H1 (cell line): Measurements from ENCODE around the gene TRIM56. TPM values are rescaled to one million over a fixed set of nuclear protein-coding genes. Genes with fewer than 3 reads are reported as not detected.
A peak's percentile ranks its signal among the peaks of the same experiment; 100 is the strongest.

Experiments
- CTCF ChIA-PET: fragments of 300-600 bp; sonication (Branson Sonifier 250); formaldehyde crosslinking; loops from one replicate; lab custom pipeline; 2021; ENCODE audit not compliant: partially characterized antibody; lab: Charles Lee
- POLR2A ChIA-PET: fragments of 300-600 bp; sonication (Branson Sonifier 250); formaldehyde crosslinking; loops from one replicate; lab custom pipeline; 2021; ENCODE audit warnings: inconsistent platforms; ENCODE audit not compliant: partially characterized antibody; lab: Charles Lee
- DNase-seq, 2 experiments: peaks; one replicate each; pipeline versions ENCODE4 v3.0.0 to v3.0.0-alpha.2; 2010 to 2022; ENCODE audit warnings: low spot score in 2 of 2, low read depth in 1 of 2, mixed read lengths in 1 of 2
- FAIRE-seq: peaks from 2 replicates; lab custom pipeline; 2011; peaks lifted over from hg19 to GRCh38; lab: Jason Lieb, UNC
- H2AFZ ChIP-seq: 2 replicates; pipeline ENCODE4 v1.8.1; 2012; ENCODE audit warnings: low read length, inconsistent platforms
- H2AK5ac ChIP-seq: 2 replicates; pipeline ENCODE4 v1.6.1; 2013; ENCODE audit warnings: low read depth, low read length
- H2BK120ac ChIP-seq: replicated peaks from 2 replicates; pipeline ENCODE3; 2013; ENCODE audit warnings: low read depth, low read length, inconsistent platforms
- H2BK12ac ChIP-seq: 2 replicates; pipeline ENCODE4 v1.6.1; 2013; ENCODE audit warnings: low read depth, low read length
- H2BK15ac ChIP-seq: 2 replicates; pipeline ENCODE4 v1.6.1; 2013; ENCODE audit warnings: low read length
- H2BK20ac ChIP-seq: 2 replicates; pipeline ENCODE4 v1.6.1; 2013; ENCODE audit warnings: low read length
- H2BK5ac ChIP-seq: 2 replicates; pipeline ENCODE4 v1.6.1; 2013; ENCODE audit warnings: low read depth, low read length
- H3K14ac ChIP-seq: 2 replicates; pipeline ENCODE4 v1.6.1; 2013; ENCODE audit warnings: inconsistent platforms; ENCODE audit not compliant: insufficient read length
- H3K18ac ChIP-seq: 2 replicates; pipeline ENCODE4 v1.6.1; 2013; ENCODE audit warnings: low read length; ENCODE audit errors: extremely low read depth
- H3K23ac ChIP-seq: 2 replicates; pipeline ENCODE4 v1.6.1; 2013; ENCODE audit warnings: inconsistent platforms; ENCODE audit not compliant: insufficient read length
- H3K23me2 ChIP-seq: 2 replicates; pipeline ENCODE4 v1.6.1; 2013; ENCODE audit warnings: low read depth, low read length
- H3K27ac ChIP-seq: 2 replicates; pipeline ENCODE4 v1.6.1; 2011; ENCODE audit warnings: low read depth, low read length, inconsistent platforms
- H3K27me3 ChIP-seq, 4 experiments: replicated peaks in 1 of 4; 1 replicate in 1 of 4; 2 replicates in 3 of 4; pipeline versions ENCODE4 v1.6.1 to v1.8.1; 2011 to 2013; ENCODE audit warnings: low read length in 3 of 4, mild to moderate bottlenecking in 3 of 4, inconsistent platforms in 2 of 4, mixed read lengths in 2 of 4, moderate library complexity in 1 of 4; ENCODE audit not compliant: control insufficient read depth in 3 of 4, insufficient read depth in 3 of 4; ENCODE audit errors: extremely low read depth in 1 of 4
- H3K36me3 ChIP-seq, 4 experiments: 2 replicates each; pipeline versions ENCODE4 v1.6.1 to v1.8.1; 2011 to 2013; ENCODE audit warnings: mild to moderate bottlenecking in 4 of 4, low read length in 3 of 4, moderate library complexity in 2 of 4, control low read depth in 1 of 4, inconsistent platforms in 1 of 4; ENCODE audit not compliant: insufficient read depth in 4 of 4, control insufficient read depth in 2 of 4
- H3K4ac ChIP-seq: replicated peaks from 2 replicates; pipeline ENCODE3; 2013; ENCODE audit warnings: low read length, low read depth, mixed read lengths, inconsistent platforms; ENCODE audit not compliant: insufficient read length
- H3K4me1 ChIP-seq, 4 experiments: replicated peaks in 1 of 4; 1 replicate in 1 of 4; 2 replicates in 3 of 4; pipeline versions ENCODE4 v1.6.1 to v1.8.1; 2011 to 2013; ENCODE audit warnings: low read length in 3 of 4, inconsistent platforms in 2 of 4, mixed read lengths in 1 of 4; ENCODE audit not compliant: insufficient read depth in 4 of 4, control insufficient read depth in 3 of 4
- H3K4me2 ChIP-seq, 2 experiments: 2 replicates each; pipeline versions ENCODE4 v1.6.1 to v1.8.1; 2011 to 2013; ENCODE audit warnings: low read depth in 2 of 2, low read length in 2 of 2, control low read depth in 1 of 2, inconsistent platforms in 1 of 2, mild to moderate bottlenecking in 1 of 2; ENCODE audit not compliant: insufficient read depth in 1 of 2
- H3K4me3 ChIP-seq, 4 experiments: fragments of 200-600, 300-600 bp in 1 of 4; sonication (generic), shearing (Covaris generic), sonication (Bioruptor Twin) in 1 of 4; 2 replicates each; pipeline versions ENCODE4 v1.5.1 to v1.8.1; 2011 to 2016; ENCODE audit warnings: low read length in 4 of 4, low read depth in 3 of 4, control low read depth in 2 of 4, inconsistent platforms in 2 of 4, mild to moderate bottlenecking in 2 of 4, mixed read lengths in 1 of 4, moderate library complexity in 1 of 4; ENCODE audit not compliant: insufficient read depth in 2 of 4; ENCODE audit errors: extremely low read depth in 1 of 4
- H3K56ac ChIP-seq: replicated peaks from 2 replicates; pipeline ENCODE3; 2013; ENCODE audit warnings: low read depth, mild to moderate bottlenecking, mixed read lengths, low read length, inconsistent platforms; ENCODE audit not compliant: insufficient read length
- H3K79me1 ChIP-seq: 2 replicates; pipeline ENCODE4 v1.6.1; 2013; ENCODE audit warnings: low read depth, low read length, control low read depth
- H3K79me2 ChIP-seq, 2 experiments: 2 replicates each; pipeline versions ENCODE4 v1.6.1 to v1.8.1; 2012 to 2013; ENCODE audit warnings: low read length in 2 of 2, mild to moderate bottlenecking in 2 of 2, inconsistent platforms in 1 of 2; ENCODE audit not compliant: insufficient read depth in 2 of 2, control insufficient read depth in 1 of 2
- H3K9ac ChIP-seq, 4 experiments: replicated peaks in 1 of 4; 1 replicate in 1 of 4; 2 replicates in 3 of 4; pipeline versions ENCODE4 v1.6.1 to v1.8.1; 2011 to 2013; ENCODE audit warnings: low read depth in 3 of 4, low read length in 3 of 4, control low read depth in 2 of 4, mild to moderate bottlenecking in 2 of 4, moderate library complexity in 2 of 4, inconsistent platforms in 1 of 4; ENCODE audit errors: extremely low read depth in 1 of 4
- H3K9me3 ChIP-seq, 2 experiments: 2 replicates each; pipeline versions ENCODE4 v1.6.1 to v1.8.1; 2012 to 2013; ENCODE audit warnings: mild to moderate bottlenecking in 2 of 2, moderate library complexity in 2 of 2, control low read depth in 1 of 2, inconsistent platforms in 1 of 2, low read depth in 1 of 2, low read length in 1 of 2, mixed read lengths in 1 of 2; ENCODE audit not compliant: insufficient read depth in 2 of 2
- H4K20me1 ChIP-seq, 2 experiments: replicated peaks in 1 of 2; 2 replicates each; pipeline versions ENCODE3 to v1.8.1; 2011 to 2013; ENCODE audit warnings: inconsistent platforms in 2 of 2, low read length in 2 of 2, mild to moderate bottlenecking in 1 of 2; ENCODE audit not compliant: insufficient read depth in 2 of 2, control insufficient read depth in 1 of 2
- H4K5ac ChIP-seq: 2 replicates; pipeline ENCODE4 v1.6.1; 2013; ENCODE audit warnings: low read length, low read depth, mixed read lengths, inconsistent platforms; ENCODE audit not compliant: insufficient read length
- H4K8ac ChIP-seq: 2 replicates; pipeline ENCODE4 v1.8.0; 2013; ENCODE audit warnings: mild to moderate bottlenecking, moderate library complexity, low read length, inconsistent platforms; ENCODE audit not compliant: insufficient read depth; ENCODE audit errors: extremely low read depth
- H4K91ac ChIP-seq: replicated peaks from 2 replicates; pipeline ENCODE3; 2013; ENCODE audit warnings: low read length, mixed read lengths, inconsistent platforms; ENCODE audit not compliant: insufficient read length
- BACH1 ChIP-seq: IDR thresholded peaks from 2 replicates; pipeline ENCODE4 v1.6.1; 2012; ENCODE audit warnings: low read length, improper control_type of control experiment
- CBX8 ChIP-seq: fragments of 300-800, 300-1000 bp; sonication (generic); IDR thresholded peaks from 2 replicates; pipeline ENCODE4 v1.7.1; 2016; ENCODE audit warnings: low read depth, low read length, borderline replicate concordance
- CEBPB ChIP-seq: IDR thresholded peaks from 2 replicates; pipeline ENCODE4 v1.6.1; 2012; ENCODE audit warnings: low read depth, low read length
- EP300 ChIP-seq, 2 experiments: IDR thresholded peaks; 1 replicate in 1 of 2; 2 replicates in 1 of 2; pipeline ENCODE4 v1.6.1; 2011 to 2012; ENCODE audit warnings: low read depth in 2 of 2, low read length in 2 of 2, mild to moderate bottlenecking in 2 of 2, borderline replicate concordance in 1 of 2, inconsistent platforms in 1 of 2, moderate library complexity in 1 of 2
- FOSL1 ChIP-seq: IDR thresholded peaks from 2 replicates; pipeline ENCODE4 v1.6.1; 2011; ENCODE audit warnings: mild to moderate bottlenecking, low read depth, low read length, moderate library complexity; ENCODE audit not compliant: insufficient read depth
- JUN ChIP-seq: IDR thresholded peaks from 2 replicates; pipeline ENCODE4 v1.6.1; 2011; ENCODE audit warnings: low read depth, mild to moderate bottlenecking, improper control_type of control experiment, low read length
- PHF8 ChIP-seq: fragments of 200-600 bp; sonication (generic); conservative IDR thresholded peaks from 2 replicates; pipeline ENCODE4 v1.7.1; 2012; ENCODE audit warnings: low read depth, mild to moderate bottlenecking, inconsistent platforms, low read length, moderate library complexity
- RFX5 ChIP-seq: IDR thresholded peaks from 2 replicates; pipeline ENCODE4 v1.6.1; 2011; ENCODE audit warnings: low read depth, low read length, improper control_type of control experiment, borderline replicate concordance
- SAP30 ChIP-seq: fragments of 300-600 bp; sonication (generic); IDR thresholded peaks from 2 replicates; pipeline ENCODE4 v1.7.1; 2012; ENCODE audit warnings: low read length, moderate library complexity, mild to moderate bottlenecking, inconsistent platforms; ENCODE audit not compliant: insufficient read depth, insufficient replicate concordance
- SRF ChIP-seq: IDR thresholded peaks from 2 replicates; pipeline ENCODE4 v1.6.1; 2011; ENCODE audit warnings: mild to moderate bottlenecking, low read depth, low read length, moderate library complexity
- TCF12 ChIP-seq: IDR thresholded peaks from 2 replicates; pipeline ENCODE4 v1.6.1; 2011; ENCODE audit warnings: low read depth, mild to moderate bottlenecking, low read length
- WGBS, 2 experiments: shearing (Covaris generic) in 1 of 2; methylation state at CpG; one replicate each; pipeline versions ENCODE4 v1.1.6 to v1.1.7; 2013 to 2015; ENCODE audit warnings: low lambda C conversion rate in 2 of 2, mixed read lengths in 2 of 2, inconsistent platforms in 1 of 2, low coverage in 1 of 2, missing lambda C conversion rate in 1 of 2; ENCODE audit not compliant: insufficient replicate concordance in 2 of 2, insufficient coverage in 1 of 2, insufficient read length in 1 of 2; ENCODE audit errors: extremely low coverage in 1 of 2, missing lambda C conversion rate in 1 of 2; 5-methylcytosine and 5-hydroxymethylcytosine counted together
- polyA plus RNA-seq, 7 experiments: library from polyadenylated mRNA; depleted of rRNA in 3 of 7; stranded (reverse) in 5 of 7; unstranded in 2 of 7; fragments of >200 nt in 5 of 7; fragments of 200-250 nt in 2 of 7; gene quantifications; 1 replicate in 5 of 7; 2 replicates in 1 of 7; 4 replicates in 1 of 7; pipeline versions ENCODE4 v1.2.1 to v1.2.3, GENCODE V29; 2011 to 2013; ENCODE audit warnings: missing spikeins in 2 of 7, mixed read lengths in 2 of 7
- total RNA-seq: library from RNA; stranded (reverse); fragmentation: NEBNext Ultra II Directional; extraction: Animal tissue kit (Norgen Biotek cat#: 25700); gene quantifications from 2 replicates; pipeline ENCODE4 v1.2.1, GENCODE V29; 2021
- TF ChIP-seq, protein P1 (sequence below): IDR thresholded peaks from 2 replicates; pipeline ENCODE4 v1.6.1; 2012; ENCODE audit warnings: inconsistent platforms

Gene TRIM56
- total and polyA plus RNA-seq, 2 of the 8 experiments (the other 6 are each of a cell fraction or from before 2014, with no cell fraction given): 2.0 to 17.5 TPM

- POLR2A ChIA-PET: interaction anchor here (0.6 to 3.2 kb wide), 3 partner anchors 24 to 50 kb away, joined by 3 to 15 read pairs (median 3); no protein-coding TSS in a partner anchor
- no peak overlapping the region for H3K56ac ChIP-seq
- H3K4me2 ChIP-seq: no peak overlapping the region
- no peak overlapping the region for H3K14ac ChIP-seq
- no peak overlapping the region for H4K5ac ChIP-seq
- no peaks in the 10 kb centered on the region; a peak in 1 of 7 replicates for H3K27me3 ChIP-seq
- H2BK15ac ChIP-seq: no peak overlapping the region
- no peak overlapping the region for H2BK20ac ChIP-seq
- H2BK120ac ChIP-seq: no peak overlapping the region
- WGBS, 2 experiments: 89% methylated on average over 7 of the region's 7 CpGs; no CpG with 5 or more reads in 1 of the 2 experiments
- H2BK12ac ChIP-seq: peak overlapping the region; percentile 68; the same call in 1 of the 2 replicates
- no peak overlapping the region for H3K18ac ChIP-seq
- H3K4me3 ChIP-seq: no peak overlapping the region
- H3K79me2 ChIP-seq: no peaks in the 10 kb centered on the region
- peaks cover 11 to 22% (median 14%) of the 10 kb centered on the region in 4 experiments for H3K4me1 ChIP-seq
- H3K79me1 ChIP-seq: no peaks in the 10 kb centered on the region
- H2BK5ac ChIP-seq: no peak overlapping the region
- H2AFZ ChIP-seq: no peak overlapping the region
- H4K91ac ChIP-seq: no peak overlapping the region
- H3K9me3 ChIP-seq: peaks cover 0 to 4% of the 10 kb centered on the region in 2 experiments; a peak in 1 of 4 replicates
- no peaks in the 10 kb centered on the region; the same call in 1 of the 2 replicates for H3K23me2 ChIP-seq
- H3K4ac ChIP-seq: no peak overlapping the region
- no peak overlapping the region; the same call in 1 of the 2 replicates for H2AK5ac ChIP-seq
- no peaks in the 10 kb centered on the region for H3K36me3 ChIP-seq
- DNase-seq (no peak), FAIRE-seq (no peak)
- CTCF ChIA-PET: interaction anchor here (0.7 to 8.3 kb wide), 6 partner anchors 13 to 34 kb away, joined by 3 to 80 read pairs (median 8); no protein-coding TSS in a partner anchor
- H3K27ac ChIP-seq: no peak overlapping the region
- H3K9ac ChIP-seq: no peak overlapping the region
- H4K8ac ChIP-seq: no peak overlapping the region
- no peaks in the 10 kb centered on the region for H4K20me1 ChIP-seq
- TF ChIP-seq PHF8 (no peak), CEBPB (no peak), SRF (no peak), EP300 (IDR thresholded peaks at IDR 0.05; ENCODE audit: borderline replicate concordance in 1 of 2, low read depth in 2 of 2, low read length in 2 of 2) (no peak), SAP30 (no peak), RFX5 (no peak), TCF12 (no peak), BACH1 (no peak), CBX8 (no peak), FOSL1 (no peak), JUN (no peak)
- TF ChIP-seq, protein P1, sequence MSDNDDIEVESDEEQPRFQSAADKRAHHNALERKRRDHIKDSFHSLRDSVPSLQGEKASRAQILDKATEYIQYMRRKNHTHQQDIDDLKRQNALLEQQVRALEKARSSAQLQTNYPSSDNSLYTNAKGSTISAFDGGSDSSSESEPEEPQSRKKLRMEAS: no peak
- H3K23ac ChIP-seq: no peak overlapping the region
Measured at GRCh38 chr7:101124376-101125056, 39.2 kb downstream of the TRIM56 start.
